Naive thymus-derived CD8-positive, alpha-beta T cell (primary cell): Measurements from ENCODE around the gene ZC3H18. TPM values are rescaled to one million over a fixed set of nuclear protein-coding genes. Genes with fewer than 3 reads are reported as not detected.
A peak's percentile ranks its signal among the peaks of the same experiment; 100 is the strongest.

Experiments
- ATAC-seq, 2 donors: fragments of 150-1000 bp; cut with Tn5 transposase in 1 of 2; sonication (Bioruptor Pico), chemical (Tn5 transposase) in 1 of 2; 1 replicate in 1 of 2; 2 replicates in 1 of 2; pipeline ENCODE4 v1.10.0; 2021; ENCODE audit warnings: mild to moderate bottlenecking in 2 of 2, moderate library complexity in 2 of 2
- POLR2A ChIA-PET: fragments of 350-600 bp; sonication (Branson Sonifier 250); formaldehyde crosslinking; loops from one replicate; lab custom pipeline; 2021; ENCODE audit warnings: antibody characterized with exemption; lab: Charles Lee
- DNase-seq, 10 donors: peaks; one replicate each; pipeline versions ENCODE4 v3.0.0 to v3.0.0-alpha.2; 2020 to 2022
- H3K27ac Mint-ChIP-seq, 10 donors: one replicate each; pipeline ENCODE4 v1.8.0; 2020 to 2022; ENCODE audit warnings: mild to moderate bottlenecking in 10 of 10, mixed read lengths in 10 of 10, moderate library complexity in 4 of 10, inconsistent platforms in 1 of 10
- H3K27me3 Mint-ChIP-seq, 5 donors: one replicate each; pipeline ENCODE4 v1.8.0; 2021 to 2022; ENCODE audit warnings: mixed read lengths in 5 of 5
- H3K36me3 Mint-ChIP-seq, 3 donors: one replicate each; pipeline ENCODE4 v1.8.0; 2020 to 2022; ENCODE audit warnings: mixed read lengths in 3 of 3, mild to moderate bottlenecking in 2 of 3, inconsistent platforms in 1 of 3
- H3K4me1 Mint-ChIP-seq, 4 donors: one replicate each; pipeline ENCODE4 v1.8.0; 2021 to 2022; ENCODE audit warnings: mixed read lengths in 4 of 4
- H3K4me3 Mint-ChIP-seq, 10 donors: one replicate each; pipeline ENCODE4 v1.8.0; 2020 to 2022; ENCODE audit warnings: mild to moderate bottlenecking in 10 of 10, mixed read lengths in 10 of 10, moderate library complexity in 6 of 10, inconsistent platforms in 1 of 10
- H3K9me3 Mint-ChIP-seq, 9 donors: one replicate each; pipeline ENCODE4 v1.8.0; 2020 to 2022; ENCODE audit warnings: mixed read lengths in 9 of 9, mild to moderate bottlenecking in 3 of 9, inconsistent platforms in 1 of 9, moderate library complexity in 1 of 9
- polyA plus RNA-seq, 3 donors: library from polyadenylated mRNA; unstranded; fragments of 300-500 nt; fragmentation: Illumina TruSeq; gene quantifications; one replicate each; pipeline ENCODE4 v1.2.3, GENCODE V29; 2021
- total RNA-seq, 8 experiments: library from RNA in 2 of 8; stranded (reverse) in 2 of 8; gene quantifications; one replicate each; pipeline ENCODE4 v1.2.3 and lab custom pipeline; 2021 to 2026

Gene ZC3H18
- total and polyA plus RNA-seq, 5 experiments from 2014 or later, result 7.3 to 81.2 (median 25.1) TPM

DNA sequence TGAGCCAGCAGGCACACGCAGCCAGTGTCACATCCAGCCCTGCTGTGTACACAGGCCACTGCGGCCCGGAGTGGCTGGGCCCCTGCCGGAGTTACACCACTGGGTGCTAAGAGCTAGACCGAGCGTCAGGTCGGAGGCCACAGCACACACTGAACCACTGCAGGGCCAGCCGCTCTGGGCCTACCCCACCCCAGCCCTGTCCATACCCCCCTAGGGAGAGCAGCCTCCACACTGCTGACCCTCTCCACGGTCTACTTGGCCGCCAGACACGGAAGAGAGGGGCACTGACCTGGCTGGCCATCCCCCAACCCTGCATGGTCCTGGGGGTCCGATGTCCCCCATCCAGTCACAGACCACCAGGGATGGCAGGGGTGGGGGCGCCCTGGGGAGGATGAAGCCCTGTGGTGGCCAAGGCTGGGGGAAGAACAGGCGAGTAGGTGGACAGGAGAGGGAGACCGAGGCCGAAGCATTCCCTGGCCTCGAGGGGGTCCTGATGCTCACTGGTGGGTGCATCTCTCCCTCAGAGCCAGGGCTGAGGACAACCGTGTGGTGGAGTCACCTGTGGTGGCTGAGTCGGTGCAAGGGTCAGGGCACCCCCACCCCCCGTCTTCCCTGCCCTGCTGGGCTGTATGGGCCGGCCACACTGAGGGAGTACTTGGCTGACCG lies 34.9 kb upstream of the ZC3H18 start:
- no peak for ATAC-seq
- Mint-ChIP-seq H3K36me3 (no peaks in the 10 kb centered on the region), H3K27me3 (peaks cover 0 to 2% (median 0%) of the 10 kb centered on the region in 5 donors), H3K4me1 (peaks cover 0 to 20% (median 10%) of the 10 kb centered on the region in 4 donors), H3K4me3 (peak overlapping the region; percentile 55 to 88 (median 77)), H3K9me3 (no peaks in the 10 kb centered on the region), H3K27ac (peak overlapping the region; percentile 45 to 90 (median 80))
- DNase-seq, result no peak
- POLR2A ChIA-PET, result interaction anchor here (1.3 to 1.9 kb wide), 2 partner anchors 26 to 35 kb away, joined by 3 to 5 read pairs; partner anchors contain the start of gene ZC3H18

DNA sequence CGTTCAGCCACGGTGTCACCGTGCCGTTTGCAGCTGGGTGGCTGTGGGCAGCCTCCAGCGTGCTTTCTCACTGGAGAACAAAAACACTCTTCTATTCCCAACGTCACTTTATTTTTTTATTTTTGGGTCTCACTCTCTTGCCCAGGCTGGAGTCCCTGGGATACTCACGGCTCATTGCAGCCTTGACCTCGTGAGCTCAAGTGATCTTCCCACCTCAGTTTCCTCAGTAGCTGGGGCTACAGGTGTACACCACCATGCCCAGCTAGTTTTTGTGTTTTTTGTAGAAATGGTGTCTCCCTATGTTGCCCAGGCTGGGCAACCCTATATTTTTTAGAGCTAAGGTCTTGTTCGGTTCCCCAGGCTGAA lies 34.4 kb upstream of the ZC3H18 start:
- POLR2A ChIA-PET, result interaction anchor here (1.3 kb wide), 1 partner anchor 26 kb away, joined by 3 read pairs; no protein-coding TSS in a partner anchor
- no peak for ATAC-seq
- Mint-ChIP-seq H3K27ac (peak overlapping the region; percentile 45 to 90 (median 80)), H3K36me3 (no peaks in the 10 kb centered on the region), H3K4me1 (peaks cover 0 to 20% (median 10%) of the 10 kb centered on the region in 4 donors), H3K27me3 (peaks cover 0 to 6% (median 0%) of the 10 kb centered on the region in 5 donors), H3K4me3 (peak overlapping the region; percentile 55 to 88 (median 76)), H3K9me3 (no peaks in the 10 kb centered on the region)
- DNase-seq, result no peak

- DNase-seq, result no peak
- POLR2A ChIA-PET, result no interaction called here
- Mint-ChIP-seq H3K27me3 (peaks cover 0 to 12% (median 0%) of the 10 kb centered on the region in 5 donors), H3K4me1 (peaks cover 0 to 20% (median 10%) of the 10 kb centered on the region in 4 donors), H3K4me3 (peak overlapping the region in 5 of 10 donors; percentile 8 to 88 (median 39)), H3K36me3 (no peaks in the 10 kb centered on the region), H3K27ac (peak overlapping the region in 5 of 10 donors; percentile 19 to 88 (median 80)), H3K9me3 (no peaks in the 10 kb centered on the region)
- no peak for ATAC-seq
Observed at GRCh38 chr16:88536510-88536909, 33.7 kb upstream of the ZC3H18 start.

GRCh38 chr16:88536971-88537751 lies 33.0 kb upstream of the ZC3H18 start:
- POLR2A ChIA-PET, result no interaction called here
- DNase-seq (no peak), ATAC-seq (no peak)
- Mint-ChIP-seq H3K36me3 (no peaks in the 10 kb centered on the region), H3K4me3 (peak overlapping the region in 1 of 10 donors; percentile 39), H3K27me3 (peaks cover 0 to 18% (median 0%) of the 10 kb centered on the region in 5 donors), H3K4me1 (peaks cover 0 to 18% (median 10%) of the 10 kb centered on the region in 4 donors), H3K27ac (peak overlapping the region in 1 of 10 donors; percentile 31), H3K9me3 (peaks cover 0 to 2% (median 0%) of the 10 kb centered on the region in 9 donors)

DNA sequence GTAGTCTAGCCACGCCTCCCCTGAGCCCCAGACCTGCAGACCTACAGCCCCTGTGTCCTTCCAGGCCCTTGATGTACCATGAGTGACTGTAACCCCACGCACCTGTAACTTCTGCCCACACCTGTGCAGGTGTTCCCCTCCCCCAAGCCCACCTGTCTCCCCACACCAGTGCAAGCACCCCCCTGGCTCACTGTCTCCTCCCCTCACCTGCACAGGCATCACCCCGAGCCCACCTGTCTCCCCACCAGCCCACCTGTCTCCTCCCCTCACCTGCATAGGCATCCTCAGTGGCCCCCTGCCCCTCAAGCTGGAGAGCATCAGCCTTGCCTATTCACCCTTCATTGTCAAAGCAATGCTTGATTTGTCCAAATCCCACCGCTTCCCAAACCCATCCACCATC lies 32.3 kb upstream of the ZC3H18 start:
- H3K27ac Mint-ChIP-seq, result peak overlapping the region in 4 of 10 donors; percentile 31 to 72 (median 57)
- peaks cover 0 to 21% (median 0%) of the 10 kb centered on the region in 5 donors for H3K27me3 Mint-ChIP-seq
- ATAC-seq (no peak), DNase-seq (no peak)
- H3K4me1 Mint-ChIP-seq, result peaks cover 0 to 18% (median 10%) of the 10 kb centered on the region in 4 donors
- H3K36me3 Mint-ChIP-seq, result no peaks in the 10 kb centered on the region
- H3K4me3 Mint-ChIP-seq, result peak overlapping the region in 1 of 10 donors; percentile 14
- POLR2A ChIA-PET, result no interaction called here
- peaks cover 0 to 6% (median under 1%) of the 10 kb centered on the region in 9 donors for H3K9me3 Mint-ChIP-seq

- POLR2A ChIA-PET, result no interaction called here
- Mint-ChIP-seq H3K4me3 (no peak overlapping the region), H3K36me3 (peaks cover 0 to 6% (median 5%) of the 10 kb centered on the region in 3 donors), H3K27me3 (peaks cover 0 to 21% (median 0%) of the 10 kb centered on the region in 5 donors), H3K27ac (peak overlapping the region in 1 of 10 donors; percentile 47), H3K4me1 (peaks cover 0 to 18% (median 10%) of the 10 kb centered on the region in 4 donors), H3K9me3 (peaks cover 0 to 11% (median 7%) of the 10 kb centered on the region in 9 donors)
- no peak for DNase-seq
- ATAC-seq, result no peak
Observed at GRCh38 chr16:88538366-88539060, 31.7 kb upstream of the ZC3H18 start.

- Mint-ChIP-seq H3K27me3 (peaks cover 0 to 21% (median 0%) of the 10 kb centered on the region in 5 donors), H3K4me3 (no peak overlapping the region), H3K9me3 (peaks cover 0 to 14% (median 10%) of the 10 kb centered on the region in 9 donors), H3K27ac (no peak overlapping the region), H3K36me3 (peaks cover 0 to 8% (median 7%) of the 10 kb centered on the region in 3 donors), H3K4me1 (peaks cover 0 to 18% (median 10%) of the 10 kb centered on the region in 4 donors)
- DNase-seq, result no peak
- POLR2A ChIA-PET, result interaction anchor here (1.4 kb wide), 1 partner anchor 109 kb away, joined by 3 read pairs; no protein-coding TSS in a partner anchor
- no peak for ATAC-seq
Observed at GRCh38 chr16:88539261-88539651, 30.9 kb upstream of the ZC3H18 start.

GRCh38 chr16:88539652-88540345 lies 30.4 kb upstream of the ZC3H18 start:
- no peak overlapping the region for H3K4me3 Mint-ChIP-seq
- ATAC-seq (no peak), DNase-seq (no peak)
- POLR2A ChIA-PET, result interaction anchor here (1.4 kb wide), 1 partner anchor 110 kb away, joined by 3 read pairs; no protein-coding TSS in a partner anchor
- peaks cover 0 to 8% (median 7%) of the 10 kb centered on the region in 3 donors for H3K36me3 Mint-ChIP-seq
- peaks cover 0 to 14% (median 10%) of the 10 kb centered on the region in 9 donors for H3K9me3 Mint-ChIP-seq
- peaks cover 0 to 21% (median 0%) of the 10 kb centered on the region in 5 donors for H3K27me3 Mint-ChIP-seq
- peaks cover 0 to 16% (median 10%) of the 10 kb centered on the region in 4 donors for H3K4me1 Mint-ChIP-seq
- H3K27ac Mint-ChIP-seq, result no peak overlapping the region

GRCh38 chr16:88540346-88540977 lies 29.7 kb upstream of the ZC3H18 start:
- H3K9me3 Mint-ChIP-seq, result peaks cover 0 to 17% (median 10%) of the 10 kb centered on the region in 9 donors
- H3K36me3 Mint-ChIP-seq, result peaks cover 0 to 11% (median 7%) of the 10 kb centered on the region in 3 donors
- H3K4me1 Mint-ChIP-seq, result peaks cover 0 to 11% (median 7%) of the 10 kb centered on the region in 4 donors
- ATAC-seq, result no peak
- POLR2A ChIA-PET, result interaction anchor here (1.4 kb wide), 1 partner anchor 110 kb away, joined by 3 read pairs; no protein-coding TSS in a partner anchor
- peaks cover 0 to 21% (median 2%) of the 10 kb centered on the region in 5 donors for H3K27me3 Mint-ChIP-seq
- H3K4me3 Mint-ChIP-seq, result no peak overlapping the region
- DNase-seq, result no peak
- no peak overlapping the region for H3K27ac Mint-ChIP-seq

GRCh38 chr16:88541831-88542616 lies 28.2 kb upstream of the ZC3H18 start:
- Mint-ChIP-seq H3K27me3 (peaks cover 0 to 32% (median 3%) of the 10 kb centered on the region in 5 donors), H3K36me3 (peaks cover 0 to 11% (median 7%) of the 10 kb centered on the region in 3 donors), H3K27ac (no peak overlapping the region), H3K4me3 (no peak overlapping the region), H3K4me1 (peaks cover 0 to 4% (median 3%) of the 10 kb centered on the region in 4 donors), H3K9me3 (peaks cover 0 to 18% (median 10%) of the 10 kb centered on the region in 9 donors)
- no peak for DNase-seq
- POLR2A ChIA-PET, result interaction anchor here (1.1 kb wide), 1 partner anchor 62 kb away, joined by 3 read pairs; no protein-coding TSS in a partner anchor
- ATAC-seq, result no peak
